ENCODE measurements around the gene GRAMD2B. TPM values are rescaled to one million over a fixed set of nuclear protein-coding genes. Genes with fewer than 3 reads are reported as not detected.

The GRAMD2B gene
- total RNA-seq, 1 experiment from 2014 or later, result 11.1 TPM

- DNase-seq (ENCODE audit: unreplicated experiment), result no peak
- no peak for TF ChIP-seq CTCF (IDR thresholded peaks at IDR 0.05; ENCODE audit: unreplicated experiment)
- no TSS peak for BruUV-seq (replicated peaks)
- H3K27me3 Mint-ChIP-seq (ENCODE audit: insufficient read depth, unreplicated experiment), result no peaks in the 10 kb centered on the region
- H3K27ac Mint-ChIP-seq (ENCODE audit: low read depth, unreplicated experiment), result no peak overlapping the region
- peaks cover 31% of the 10 kb centered on the region for H3K36me3 Mint-ChIP-seq (ENCODE audit: insufficient read depth, unreplicated experiment)
- H3K9me3 Mint-ChIP-seq (ENCODE audit: unreplicated experiment), result no peaks in the 10 kb centered on the region
- H3K4me3 Mint-ChIP-seq (ENCODE audit: unreplicated experiment), result no peak overlapping the region
- CTCF ChIA-PET, result interaction anchor here (0.6 to 1.8 kb wide), 6 partner anchors 9 to 1923 kb away, joined by 3 to 7 read pairs (median 3); no protein-coding TSS in a partner anchor
- POLR2A ChIA-PET, result interaction anchor here (0.5 to 1.5 kb wide), 3 partner anchors 9 to 45 kb away, joined by 3 to 5 read pairs (median 3); no protein-coding TSS in a partner anchor
- peaks cover 24% of the 10 kb centered on the region for H3K4me1 Mint-ChIP-seq (ENCODE audit: insufficient read depth, unreplicated experiment)
- intact Hi-C loops (cut with micrococcal nuclease), result loop anchor here (5.0 kb wide), 1 partner anchor 75 kb away; the partner anchor contains the start of gene GRAMD2B
Measured at GRCh38 chr5:126497506-126497905, 74.3 kb downstream of the GRAMD2B start.

- ChIA-PET POLR2A (interaction anchor here (1.2 to 3.1 kb wide), 7 partner anchors 13 to 158 kb away, joined by 3 to 23 read pairs (median 5); partner anchors contain the start of gene GRAMD2B), CTCF (interaction anchor here (0.6 to 3.8 kb wide), 16 partner anchors 13 to 707 kb away, joined by 3 to 27 read pairs (median 3); no protein-coding TSS in a partner anchor)
- Mint-ChIP-seq H3K4me1 (ENCODE audit: insufficient read depth, unreplicated experiment) (peaks cover 28% of the 10 kb centered on the region), H3K4me3 (ENCODE audit: unreplicated experiment) (no peak overlapping the region), H3K36me3 (ENCODE audit: insufficient read depth, unreplicated experiment) (peaks cover 19% of the 10 kb centered on the region), H3K9me3 (ENCODE audit: unreplicated experiment) (no peaks in the 10 kb centered on the region), H3K27ac (ENCODE audit: low read depth, unreplicated experiment) (no peak overlapping the region), H3K27me3 (ENCODE audit: insufficient read depth, unreplicated experiment) (no peaks in the 10 kb centered on the region)
- no peak for DNase-seq (ENCODE audit: unreplicated experiment)
- BruUV-seq (replicated peaks), result no TSS peak
- TF ChIP-seq CTCF (IDR thresholded peaks at IDR 0.05; ENCODE audit: unreplicated experiment), result no peak
- intact Hi-C loops (cut with micrococcal nuclease), result loop anchor here (5.0 kb wide), 1 partner anchor 77 kb away; the partner anchor contains the start of gene GRAMD2B
Measured at GRCh38 chr5:126499278-126499677, 76.1 kb downstream of the GRAMD2B start.

GRCh38 chr5:126499853-126500342, 76.7 kb downstream of the GRAMD2B start:
- POLR2A ChIA-PET, result interaction anchor here (1.2 to 3.1 kb wide), 6 partner anchors 13 to 158 kb away, joined by 3 to 23 read pairs (median 6); partner anchors contain the start of gene GRAMD2B
- H3K4me1 Mint-ChIP-seq (ENCODE audit: insufficient read depth, unreplicated experiment), result peaks cover 28% of the 10 kb centered on the region
- CTCF ChIA-PET, result interaction anchor here (0.7 to 3.8 kb wide), 23 partner anchors 13 to 706 kb away, joined by 3 to 27 read pairs (median 3); no protein-coding TSS in a partner anchor
- BruUV-seq (replicated peaks), result no TSS peak
- TF ChIP-seq CTCF (IDR thresholded peaks at IDR 0.05; ENCODE audit: unreplicated experiment), result peak; percentile 51
- H3K27ac Mint-ChIP-seq (ENCODE audit: low read depth, unreplicated experiment), result no peak overlapping the region
- H3K4me3 Mint-ChIP-seq (ENCODE audit: unreplicated experiment), result no peak overlapping the region
- intact Hi-C loops (cut with micrococcal nuclease), result loop anchor here (5.0 kb wide), 1 partner anchor 78 kb away; the partner anchor contains the start of gene GRAMD2B
- H3K36me3 Mint-ChIP-seq (ENCODE audit: insufficient read depth, unreplicated experiment), result peaks cover 13% of the 10 kb centered on the region
- DNase-seq (ENCODE audit: unreplicated experiment), result peak; percentile 62
- no peaks in the 10 kb centered on the region for H3K27me3 Mint-ChIP-seq (ENCODE audit: insufficient read depth, unreplicated experiment)
- no peaks in the 10 kb centered on the region for H3K9me3 Mint-ChIP-seq (ENCODE audit: unreplicated experiment)

GRCh38 chr5:126501448-126501847, 78.2 kb downstream of the GRAMD2B start:
- intact Hi-C loops (cut with micrococcal nuclease), result no loop called here
- CTCF ChIA-PET, result interaction anchor here (0.5 to 3.8 kb wide), 9 partner anchors 9 to 1117 kb away, joined by 3 to 27 read pairs (median 5); no protein-coding TSS in a partner anchor
- no peak for DNase-seq (ENCODE audit: unreplicated experiment)

More at GRCh38 chr5:126501448-126501847, 78.2 kb downstream of the GRAMD2B start:
- H3K27me3 Mint-ChIP-seq (ENCODE audit: insufficient read depth, unreplicated experiment), result no peaks in the 10 kb centered on the region
- H3K9me3 Mint-ChIP-seq (ENCODE audit: unreplicated experiment), result no peaks in the 10 kb centered on the region
- H3K4me3 Mint-ChIP-seq (ENCODE audit: unreplicated experiment), result no peak overlapping the region
- BruUV-seq (replicated peaks), result no TSS peak
- TF ChIP-seq CTCF (IDR thresholded peaks at IDR 0.05; ENCODE audit: unreplicated experiment), result no peak
- no peak overlapping the region for H3K27ac Mint-ChIP-seq (ENCODE audit: low read depth, unreplicated experiment)
- H3K4me1 Mint-ChIP-seq (ENCODE audit: insufficient read depth, unreplicated experiment), result peaks cover 21% of the 10 kb centered on the region
- H3K36me3 Mint-ChIP-seq (ENCODE audit: insufficient read depth, unreplicated experiment), result peaks cover 5% of the 10 kb centered on the region
- POLR2A ChIA-PET, result interaction anchor here (0.9 to 3.1 kb wide), 3 partner anchors 16 to 68 kb away, joined by 3 to 23 read pairs (median 3); no protein-coding TSS in a partner anchor
